Measurements from ENCODE around the gene MBOAT2. TPM values are rescaled to one million over a fixed set of nuclear protein-coding genes. Genes with fewer than 3 reads are reported as not detected.

Gene MBOAT2
- 25.0 to 38.0 TPM (median 33.7 TPM) in 5 replicates for total RNA-seq (2022; extraction: Qiagen RNA extraction; ENCODE audit: low read depth)

GRCh38 chr2:9003616-9004337 lies at the start of gene MBOAT2:
MBOAT2 (minus strand) TSS chr2:9003684; CDS start chr2:9003614, 70 bp downstream.

GRCh38 chr2:8836971-8837794 lies 166.3 kb downstream of the MBOAT2 start, which contains the start of gene KIDINS220:
KIDINS220 (minus strand) TSS chr2:8837613; CDS start chr2:8827093, 10,520 bp downstream.

Other genes with a start within 250 kb of the MBOAT2 start
- gene KIDINS220, start 166.1 kb downstream of the MBOAT2 start, total RNA-seq (2022; extraction: Qiagen RNA extraction; ENCODE audit: low read depth) = 16.8 to 23.2 TPM (median 20.1 TPM) in 5 replicates
- 27.8 to 37.4 TPM (median 34.4 TPM) in 5 replicates for gene ASAP2, start 203.1 kb upstream of the MBOAT2 start, total RNA-seq (2022; extraction: Qiagen RNA extraction; ENCODE audit: low read depth)